HG03103 (cell line): Measurements from ENCODE around the gene MRPL48.
"Not testable (repeated sequence)": the region's sequence is repeated elsewhere in the genome, so short reads cannot be mapped to it uniquely, and the experiment has no call there.

Experiments used
- ATAC-seq: cut with Tn5 transposase; IDR thresholded peaks from one replicate; pipeline ENCODE4 v1.9.1; 2021; ENCODE audit warnings: low read depth; ENCODE audit not compliant: unreplicated experiment

MRPL48 gene

GRCh38 chr11:73833067-73833466 is 45.4 kb downstream of the MRPL48 start:
- no peak for ATAC-seq

DNA sequence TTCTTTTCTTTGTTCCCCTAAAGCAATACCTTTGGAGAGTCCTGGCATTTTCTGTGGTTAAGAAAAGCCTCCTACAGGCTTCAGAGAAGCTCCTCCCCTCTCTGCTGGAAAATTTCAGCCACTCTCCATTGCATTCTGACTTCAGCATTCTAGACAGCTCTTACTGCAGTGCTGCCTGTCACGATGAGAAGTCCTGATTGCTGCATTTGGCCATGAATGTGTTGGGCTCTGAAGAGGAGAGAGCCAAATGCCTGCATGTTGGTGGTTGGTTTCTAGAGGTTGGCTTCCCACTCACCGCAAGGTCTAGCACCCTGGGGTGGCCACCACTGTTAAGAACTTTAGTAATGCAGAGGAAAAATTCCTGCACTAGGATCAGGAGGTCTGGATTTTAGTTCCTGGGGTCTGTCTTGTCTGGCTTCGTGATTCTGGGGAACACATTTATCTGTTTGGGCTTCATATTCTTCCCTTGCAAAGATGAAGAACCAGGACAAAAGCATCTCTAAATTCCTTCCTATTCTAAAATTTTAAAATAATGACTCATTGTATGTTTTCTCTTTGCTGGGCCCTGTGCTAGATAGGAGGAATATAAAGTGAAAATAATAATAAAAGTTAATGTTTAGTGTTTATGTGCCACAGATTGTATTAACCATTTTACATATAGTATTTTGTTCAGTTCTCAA is 50.9 kb downstream of the MRPL48 start:
- ATAC-seq: no peak

GRCh38 chr11:73839123-73839457 is 51.4 kb downstream of the MRPL48 start:
- no peak for ATAC-seq

- no peak for ATAC-seq
These were observed 63.5 kb downstream of the MRPL48 start for GRCh38 chr11:73851046-73851764.

GRCh38 chr11:73852049-73852448 is 64.4 kb downstream of the MRPL48 start:
- ATAC-seq: no peak

DNA sequence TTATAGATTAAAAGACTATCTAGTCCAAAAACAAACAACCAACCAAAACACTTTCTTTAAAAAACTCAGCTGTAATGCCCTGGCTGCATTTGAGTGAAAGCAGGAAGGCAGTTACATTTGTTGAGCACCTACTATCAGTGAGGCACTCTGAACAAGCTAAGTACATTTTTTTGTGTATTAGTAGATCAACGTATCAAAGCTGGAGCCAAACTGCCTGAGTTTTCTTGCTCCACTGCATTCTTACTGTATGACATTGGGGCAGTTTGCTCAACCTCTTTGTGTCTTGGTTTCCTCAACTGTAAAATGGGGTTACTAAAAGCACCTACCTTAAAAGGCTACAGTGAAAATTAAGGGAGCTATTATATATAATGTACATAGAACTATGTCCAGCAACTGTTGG is 67.0 kb downstream of the MRPL48 start:
- no peak for ATAC-seq

DNA sequence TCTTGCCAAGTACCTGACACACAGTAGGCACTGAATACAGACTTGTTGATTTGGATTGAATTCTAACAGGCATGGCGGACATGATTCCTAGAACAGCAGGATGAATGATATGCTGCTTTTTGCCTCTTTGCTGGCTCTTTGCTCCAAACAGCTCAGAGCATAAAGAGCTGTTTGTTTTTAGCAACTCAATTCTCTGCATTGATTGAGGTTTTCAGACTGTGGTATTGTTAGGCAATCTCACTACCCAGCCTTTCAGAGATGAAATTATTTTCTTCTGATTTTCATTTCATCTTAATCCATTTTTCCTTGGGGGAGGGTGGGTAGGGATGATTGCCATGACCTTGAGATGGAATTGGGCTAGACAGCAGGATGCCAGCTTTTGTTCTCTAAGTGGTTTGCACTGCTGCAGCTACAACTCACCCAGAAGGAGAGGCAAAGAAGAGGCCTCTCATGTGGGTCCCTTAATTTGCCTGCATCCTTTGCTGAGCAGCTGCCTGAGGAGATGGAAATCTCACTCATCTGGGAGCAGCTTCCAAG is 68.4 kb downstream of the MRPL48 start:
- ATAC-seq: no peak

- no peak for ATAC-seq
These were observed 72.0 kb downstream of the MRPL48 start for GRCh38 chr11:73859671-73860070.

DNA sequence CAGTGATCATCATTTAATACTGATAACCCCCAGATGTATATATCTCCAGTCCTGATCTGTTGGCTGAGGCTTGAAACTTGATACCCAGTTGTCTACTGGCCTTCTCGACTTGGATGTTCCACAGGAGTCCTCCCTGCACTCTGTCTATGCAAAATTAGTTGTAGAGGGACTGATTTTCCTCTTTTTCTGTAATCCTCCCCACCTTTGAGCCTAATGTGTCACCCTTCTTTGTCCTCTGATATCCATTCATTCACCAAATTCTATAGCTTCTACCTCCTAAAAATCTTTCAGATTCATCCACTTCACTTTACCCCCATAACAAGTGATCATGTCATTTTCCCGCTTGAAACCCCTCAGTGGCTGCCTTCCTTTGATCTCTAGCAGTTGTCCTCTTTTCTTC is 72.5 kb downstream of the MRPL48 start:
- ATAC-seq: no peak

- no peak for ATAC-seq
These were observed 75.3 kb downstream of the MRPL48 start for GRCh38 chr11:73862986-73863385.

DNA sequence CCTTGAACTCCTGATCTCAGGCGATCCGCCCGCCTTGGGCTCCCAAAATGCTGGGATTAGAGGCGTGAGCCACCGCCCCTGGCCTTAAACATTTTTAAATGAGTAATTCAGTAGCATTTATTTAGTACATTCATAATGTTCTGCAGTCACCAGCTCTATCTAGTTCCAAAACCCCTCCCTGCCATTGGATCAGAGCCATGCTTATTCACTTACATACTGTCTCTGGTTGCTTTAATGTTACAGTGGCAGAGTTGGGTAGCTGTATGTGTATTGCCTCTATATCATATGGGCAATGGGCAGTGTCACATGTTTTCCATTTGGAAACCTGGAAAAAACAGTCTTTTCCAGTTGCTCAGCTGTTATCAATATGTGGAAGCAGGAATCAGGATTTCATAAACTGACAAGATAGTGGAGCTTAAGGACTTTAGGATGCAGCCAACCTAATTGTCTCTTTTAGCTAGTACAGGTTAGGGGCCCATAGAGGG is 78.5 kb downstream of the MRPL48 start:
- no peak for ATAC-seq

DNA sequence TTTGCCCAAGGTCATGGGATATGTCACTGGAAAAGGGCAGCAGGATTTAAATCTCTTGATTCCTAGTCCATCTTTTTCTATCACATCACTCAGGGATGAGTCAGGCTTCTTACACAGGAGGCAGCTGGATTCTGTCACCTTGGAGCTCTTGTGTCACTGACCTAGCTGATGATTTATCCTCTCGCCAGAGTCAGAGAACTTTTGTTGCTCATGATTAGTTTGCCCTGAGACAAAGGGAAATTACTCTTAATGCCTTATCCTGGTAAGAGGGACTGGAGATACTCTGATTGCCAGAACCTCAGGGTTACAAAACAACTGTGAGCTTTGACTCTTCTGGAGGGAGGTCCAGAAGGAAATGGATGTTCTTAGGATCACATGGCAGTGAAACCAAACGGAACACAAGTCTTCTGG is 78.9 kb downstream of the MRPL48 start:
- no peak for ATAC-seq

DNA sequence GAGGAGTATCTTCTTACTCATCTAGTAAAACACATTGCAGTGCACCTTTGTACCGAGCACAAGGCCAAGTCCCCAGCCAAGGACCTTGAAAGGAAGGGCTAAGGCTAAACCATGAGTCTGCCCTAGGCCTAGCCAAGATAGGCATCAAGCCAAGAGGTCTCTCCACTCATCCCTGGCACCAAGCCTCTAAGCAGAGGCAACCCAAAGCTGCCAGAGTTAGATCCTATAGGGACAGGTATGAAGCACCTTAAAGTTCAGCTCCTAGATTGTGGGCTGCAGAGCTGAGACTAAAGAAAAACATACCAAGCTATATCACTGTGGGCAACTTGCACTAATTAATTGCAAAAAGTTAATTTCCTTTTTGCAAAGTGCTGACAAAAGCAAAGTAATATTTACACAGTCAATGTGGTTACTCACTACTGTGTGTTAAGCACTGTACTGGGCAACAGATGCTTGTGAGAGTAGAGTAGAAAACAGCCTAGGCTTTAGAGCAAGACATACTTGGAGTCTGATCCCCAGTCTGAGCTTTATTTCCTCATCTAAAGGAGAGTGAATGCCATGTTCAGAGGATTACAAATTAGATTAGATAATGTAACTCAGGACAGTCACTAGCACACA is 81.8 kb downstream of the MRPL48 start:
- no peak for ATAC-seq

DNA sequence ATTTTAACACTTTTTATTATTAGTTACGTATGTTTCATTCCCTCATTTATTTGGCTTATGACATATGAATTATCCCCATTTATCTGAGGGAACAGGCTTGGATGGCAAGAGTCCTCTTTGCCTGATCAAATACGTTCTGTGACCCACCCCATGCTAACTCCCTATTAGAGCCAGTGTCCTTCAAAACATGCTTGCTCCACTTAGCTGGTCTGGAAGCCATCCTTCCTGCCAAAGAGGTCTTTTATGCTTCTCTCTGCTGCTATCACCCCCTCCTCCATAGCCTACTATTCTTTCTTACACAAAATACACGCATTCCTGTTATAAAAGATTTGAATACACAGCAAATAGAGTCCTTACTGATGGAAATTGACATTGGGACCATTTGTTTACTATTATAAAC is 82.6 kb downstream of the MRPL48 start:
- no peak for ATAC-seq

DNA sequence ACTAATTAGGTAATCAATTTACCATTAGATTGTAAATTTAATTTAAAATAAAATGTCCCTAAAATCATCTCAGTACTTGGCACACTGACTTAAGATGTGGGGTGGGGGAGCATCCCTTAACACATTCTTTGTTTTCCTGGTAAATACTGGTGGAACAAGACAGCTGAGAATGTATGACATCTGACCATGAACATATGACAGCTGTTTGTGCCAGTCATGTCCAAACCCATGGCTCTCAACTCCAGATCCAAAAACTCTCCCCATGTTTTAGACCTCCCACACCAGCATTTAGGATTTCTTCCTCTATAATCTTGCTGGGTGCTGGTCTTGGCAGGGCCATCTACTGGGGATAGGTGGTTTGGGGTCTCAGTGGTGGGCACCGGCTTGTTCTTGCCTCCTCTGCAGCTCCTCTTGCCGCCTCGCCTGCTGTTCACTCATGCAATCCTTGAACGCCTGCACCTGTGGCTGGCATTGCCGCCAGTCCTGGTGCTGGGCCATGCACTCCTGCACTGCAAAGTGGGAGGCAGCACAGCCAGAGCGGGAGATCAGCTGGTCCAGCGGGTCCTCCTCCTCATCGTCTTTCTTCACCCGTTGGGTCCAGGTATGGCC is 85.2 kb downstream of the MRPL48 start:
- ATAC-seq: no peak

GRCh38 chr11:73875380-73875779 is 87.7 kb downstream of the MRPL48 start:
- ATAC-seq: no peak

GRCh38 chr11:73875840-73876239 is 88.2 kb downstream of the MRPL48 start:
- no peak for ATAC-seq

DNA sequence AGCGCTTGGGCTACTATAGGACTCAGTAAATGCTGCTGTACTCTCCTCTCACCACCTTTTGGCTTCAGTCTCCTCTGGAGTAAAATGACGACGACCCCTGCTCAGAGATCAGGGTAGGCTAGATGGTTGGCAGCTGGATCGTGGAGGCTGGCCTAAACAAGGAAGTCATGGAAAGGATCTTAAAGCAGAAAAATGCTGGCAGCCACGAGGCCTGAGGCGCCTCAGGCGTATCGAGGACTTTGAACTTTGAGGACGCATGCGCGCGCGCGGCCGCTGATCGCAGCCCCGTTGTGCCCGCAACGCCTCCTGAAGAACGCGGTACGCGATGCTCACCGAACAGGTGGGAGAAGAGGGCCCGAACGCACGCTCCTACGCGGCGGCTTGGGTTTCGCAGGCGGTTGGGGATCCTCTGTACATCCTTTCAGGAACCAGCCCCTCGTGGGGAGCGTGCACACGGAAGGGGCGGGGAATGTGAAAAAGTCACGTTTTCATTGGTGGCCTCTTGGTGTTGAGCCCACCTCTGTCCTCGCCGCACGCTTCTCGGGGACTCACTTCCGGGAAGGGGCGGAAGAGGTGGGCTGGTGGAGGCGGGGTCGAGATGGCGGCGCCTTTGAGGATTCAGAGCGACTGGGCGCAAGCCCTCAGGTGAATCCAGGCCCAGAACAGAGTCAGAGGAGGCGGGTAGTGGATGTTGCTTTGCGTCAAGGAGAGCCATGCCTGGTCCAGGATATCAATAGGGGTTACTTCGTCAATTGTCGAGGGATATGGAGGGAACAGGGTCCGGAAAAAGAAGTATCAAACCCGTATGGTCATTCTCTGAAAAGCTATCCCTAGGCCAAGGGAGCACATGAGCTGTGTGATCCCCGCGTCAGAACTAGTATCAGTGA is 89.0 kb downstream of the MRPL48 start, which contains the start of the genes COA4 and PAAF1:
TSS of gene COA4 (minus strand) at position 423 of the 887 bp plus-strand sequence. CDS start 3,468 bp downstream, outside the sequence.
TSS of gene PAAF1 (plus strand) at position 576 of the 887 bp plus-strand sequence. CDS start at position 599, 23 bp downstream.
- peak; percentile 95 for ATAC-seq

DNA sequence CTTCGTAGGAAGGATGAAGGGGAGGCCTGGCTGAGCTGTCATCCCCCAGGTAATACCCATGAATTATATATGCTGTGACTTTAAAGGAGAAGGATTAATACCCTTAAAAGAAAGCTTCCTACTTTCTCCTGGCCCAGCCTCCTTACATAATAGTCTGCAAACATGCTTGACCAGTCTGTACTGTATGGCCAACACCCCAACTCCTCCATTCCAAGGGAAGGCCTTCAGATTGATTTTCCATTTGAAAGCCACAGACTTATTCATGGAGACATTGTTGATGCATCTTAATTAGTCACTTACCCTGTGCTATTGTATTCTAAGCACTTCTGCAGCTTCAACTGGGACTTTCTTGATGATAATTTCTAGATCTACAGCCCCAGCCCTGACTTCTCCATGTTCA is 91.1 kb downstream of the MRPL48 start:
- no peak for ATAC-seq

DNA sequence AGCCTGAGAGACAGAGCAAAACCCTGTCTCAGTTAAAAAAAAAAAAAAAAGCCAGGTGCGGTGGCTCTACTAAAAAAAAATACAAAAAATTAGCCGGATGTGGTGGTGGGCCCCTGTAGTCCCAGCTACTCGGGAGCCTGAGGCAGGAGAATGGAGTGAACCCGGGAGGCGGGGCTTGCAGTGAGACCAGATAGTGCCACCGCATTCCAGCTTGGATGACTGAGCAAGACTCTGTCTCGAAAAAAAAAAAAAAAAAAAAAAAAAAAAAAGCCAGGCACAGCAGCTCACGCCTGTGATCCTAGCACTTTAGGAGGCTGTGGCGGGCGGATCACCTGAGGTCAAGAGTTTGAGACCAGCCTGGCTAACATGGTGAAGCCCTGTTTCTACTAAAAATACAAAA is 92.8 kb downstream of the MRPL48 start:
- ATAC-seq: not testable (repeated sequence)
